H1 (cell line): ENCODE measurements around the gene COL6A3.

Source experiments
- BRCA1 ChIP-seq: IDR thresholded peaks from 2 replicates; pipeline ENCODE4 v1.6.1; 2012; ENCODE audit warnings: low read depth, low read length, improper control_type of control experiment
- CBX5 ChIP-seq: fragments of 300-800, 300-1000 bp; sonication (generic); IDR thresholded peaks from 2 replicates; pipeline ENCODE4 v1.7.1; 2016; ENCODE audit warnings: antibody characterized with exemption, low read length, low read depth
- CTCF ChIP-seq, 3 experiments: IDR thresholded peaks; 1 replicate in 2 of 3; 2 replicates in 1 of 3; pipeline versions ENCODE4 v1.5.1 to v1.6.1; 2011; ENCODE audit warnings: low read length in 3 of 3, mild to moderate bottlenecking in 3 of 3, inconsistent platforms in 2 of 3, low read depth in 1 of 3, moderate library complexity in 1 of 3; ENCODE audit not compliant: insufficient read depth in 1 of 3; ENCODE audit errors: control extremely low read depth in 1 of 3
- E2F6 ChIP-seq: IDR thresholded peaks from 2 replicates; pipeline ENCODE4 v1.6.1; 2012; ENCODE audit warnings: inconsistent platforms
- EZH2 ChIP-seq: fragments of 200-600 bp; sonication (generic); IDR thresholded peaks from 2 replicates; pipeline ENCODE4 v1.7.1; 2012; ENCODE audit warnings: low read depth, mild to moderate bottlenecking, moderate library complexity, low read length, inconsistent platforms; ENCODE audit not compliant: severe bottlenecking
- KDM1A ChIP-seq: fragments of 200-600, 300-600 bp; sonication (generic); IDR thresholded peaks from 2 replicates; pipeline ENCODE4 v1.7.1; 2016; ENCODE audit warnings: mild to moderate bottlenecking, low read length, borderline replicate concordance
- POLR2A ChIP-seq, 2 experiments: IDR thresholded peaks; 1 replicate in 1 of 2; 2 replicates in 1 of 2; pipeline ENCODE4 v1.6.1; 2011; ENCODE audit warnings: low read depth in 2 of 2, low read length in 2 of 2, mild to moderate bottlenecking in 2 of 2; ENCODE audit errors: control extremely low read depth in 1 of 2
- POLR2AphosphoS5 ChIP-seq: IDR thresholded peaks from 2 replicates; pipeline ENCODE4 v1.6.1; 2011; ENCODE audit warnings: low read depth, low read length
- RNF2 ChIP-seq: fragments of 200-900, 300-1000 bp; sonication (generic); IDR thresholded peaks from 2 replicates; pipeline ENCODE4 v1.7.1; 2016; ENCODE audit warnings: borderline replicate concordance, low read depth, mild to moderate bottlenecking, antibody characterized with exemption, low read length; ENCODE audit not compliant: poor library complexity, severe bottlenecking; ENCODE audit errors: missing control alignments
- RXRA ChIP-seq: IDR thresholded peaks from 2 replicates; pipeline ENCODE4 v1.6.1; 2011; ENCODE audit warnings: low read depth, mild to moderate bottlenecking, low read length, moderate library complexity; ENCODE audit not compliant: insufficient read depth
- YY1 ChIP-seq: IDR thresholded peaks from 2 replicates; pipeline ENCODE4 v1.6.1; 2011; ENCODE audit warnings: low read depth, mild to moderate bottlenecking, low read length
- ZNF274 ChIP-seq: IDR thresholded peaks from 2 replicates; pipeline ENCODE4 v1.7.0; 2012; ENCODE audit warnings: low read length, borderline replicate concordance; ENCODE audit errors: extremely low read depth
- TF ChIP-seq, protein P1 (sequence below): IDR thresholded peaks from 2 replicates; pipeline ENCODE4 v1.6.1; 2012; ENCODE audit warnings: inconsistent platforms
- TF ChIP-seq, protein P2 (sequence below): fragments of 300-600 bp; sonication (generic); IDR thresholded peaks from 2 replicates; pipeline ENCODE4 v1.7.1; 2012; ENCODE audit warnings: low read length, moderate library complexity, mild to moderate bottlenecking, inconsistent platforms; ENCODE audit not compliant: insufficient replicate concordance

- TF ChIP-seq CTCF (IDR thresholded peaks at IDR 0.05; ENCODE audit: control extremely low read depth in 1 of 3, insufficient read depth in 1 of 3, low read depth in 1 of 3, low read length in 3 of 3) (no peak), KDM1A (no peak), POLR2AphosphoS5 (no peak), POLR2A (IDR thresholded peaks at IDR 0.05; ENCODE audit: control extremely low read depth in 1 of 2, low read depth in 2 of 2, low read length in 2 of 2) (no peak), EZH2 (no peak), E2F6 (no peak), BRCA1 (no peak), YY1 (no peak), ZNF274 (no peak), RNF2 (no peak), CBX5 (no peak), RXRA (no peak)
- TF ChIP-seq, protein P1, sequence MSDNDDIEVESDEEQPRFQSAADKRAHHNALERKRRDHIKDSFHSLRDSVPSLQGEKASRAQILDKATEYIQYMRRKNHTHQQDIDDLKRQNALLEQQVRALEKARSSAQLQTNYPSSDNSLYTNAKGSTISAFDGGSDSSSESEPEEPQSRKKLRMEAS: no peak
- TF ChIP-seq, protein P2, sequence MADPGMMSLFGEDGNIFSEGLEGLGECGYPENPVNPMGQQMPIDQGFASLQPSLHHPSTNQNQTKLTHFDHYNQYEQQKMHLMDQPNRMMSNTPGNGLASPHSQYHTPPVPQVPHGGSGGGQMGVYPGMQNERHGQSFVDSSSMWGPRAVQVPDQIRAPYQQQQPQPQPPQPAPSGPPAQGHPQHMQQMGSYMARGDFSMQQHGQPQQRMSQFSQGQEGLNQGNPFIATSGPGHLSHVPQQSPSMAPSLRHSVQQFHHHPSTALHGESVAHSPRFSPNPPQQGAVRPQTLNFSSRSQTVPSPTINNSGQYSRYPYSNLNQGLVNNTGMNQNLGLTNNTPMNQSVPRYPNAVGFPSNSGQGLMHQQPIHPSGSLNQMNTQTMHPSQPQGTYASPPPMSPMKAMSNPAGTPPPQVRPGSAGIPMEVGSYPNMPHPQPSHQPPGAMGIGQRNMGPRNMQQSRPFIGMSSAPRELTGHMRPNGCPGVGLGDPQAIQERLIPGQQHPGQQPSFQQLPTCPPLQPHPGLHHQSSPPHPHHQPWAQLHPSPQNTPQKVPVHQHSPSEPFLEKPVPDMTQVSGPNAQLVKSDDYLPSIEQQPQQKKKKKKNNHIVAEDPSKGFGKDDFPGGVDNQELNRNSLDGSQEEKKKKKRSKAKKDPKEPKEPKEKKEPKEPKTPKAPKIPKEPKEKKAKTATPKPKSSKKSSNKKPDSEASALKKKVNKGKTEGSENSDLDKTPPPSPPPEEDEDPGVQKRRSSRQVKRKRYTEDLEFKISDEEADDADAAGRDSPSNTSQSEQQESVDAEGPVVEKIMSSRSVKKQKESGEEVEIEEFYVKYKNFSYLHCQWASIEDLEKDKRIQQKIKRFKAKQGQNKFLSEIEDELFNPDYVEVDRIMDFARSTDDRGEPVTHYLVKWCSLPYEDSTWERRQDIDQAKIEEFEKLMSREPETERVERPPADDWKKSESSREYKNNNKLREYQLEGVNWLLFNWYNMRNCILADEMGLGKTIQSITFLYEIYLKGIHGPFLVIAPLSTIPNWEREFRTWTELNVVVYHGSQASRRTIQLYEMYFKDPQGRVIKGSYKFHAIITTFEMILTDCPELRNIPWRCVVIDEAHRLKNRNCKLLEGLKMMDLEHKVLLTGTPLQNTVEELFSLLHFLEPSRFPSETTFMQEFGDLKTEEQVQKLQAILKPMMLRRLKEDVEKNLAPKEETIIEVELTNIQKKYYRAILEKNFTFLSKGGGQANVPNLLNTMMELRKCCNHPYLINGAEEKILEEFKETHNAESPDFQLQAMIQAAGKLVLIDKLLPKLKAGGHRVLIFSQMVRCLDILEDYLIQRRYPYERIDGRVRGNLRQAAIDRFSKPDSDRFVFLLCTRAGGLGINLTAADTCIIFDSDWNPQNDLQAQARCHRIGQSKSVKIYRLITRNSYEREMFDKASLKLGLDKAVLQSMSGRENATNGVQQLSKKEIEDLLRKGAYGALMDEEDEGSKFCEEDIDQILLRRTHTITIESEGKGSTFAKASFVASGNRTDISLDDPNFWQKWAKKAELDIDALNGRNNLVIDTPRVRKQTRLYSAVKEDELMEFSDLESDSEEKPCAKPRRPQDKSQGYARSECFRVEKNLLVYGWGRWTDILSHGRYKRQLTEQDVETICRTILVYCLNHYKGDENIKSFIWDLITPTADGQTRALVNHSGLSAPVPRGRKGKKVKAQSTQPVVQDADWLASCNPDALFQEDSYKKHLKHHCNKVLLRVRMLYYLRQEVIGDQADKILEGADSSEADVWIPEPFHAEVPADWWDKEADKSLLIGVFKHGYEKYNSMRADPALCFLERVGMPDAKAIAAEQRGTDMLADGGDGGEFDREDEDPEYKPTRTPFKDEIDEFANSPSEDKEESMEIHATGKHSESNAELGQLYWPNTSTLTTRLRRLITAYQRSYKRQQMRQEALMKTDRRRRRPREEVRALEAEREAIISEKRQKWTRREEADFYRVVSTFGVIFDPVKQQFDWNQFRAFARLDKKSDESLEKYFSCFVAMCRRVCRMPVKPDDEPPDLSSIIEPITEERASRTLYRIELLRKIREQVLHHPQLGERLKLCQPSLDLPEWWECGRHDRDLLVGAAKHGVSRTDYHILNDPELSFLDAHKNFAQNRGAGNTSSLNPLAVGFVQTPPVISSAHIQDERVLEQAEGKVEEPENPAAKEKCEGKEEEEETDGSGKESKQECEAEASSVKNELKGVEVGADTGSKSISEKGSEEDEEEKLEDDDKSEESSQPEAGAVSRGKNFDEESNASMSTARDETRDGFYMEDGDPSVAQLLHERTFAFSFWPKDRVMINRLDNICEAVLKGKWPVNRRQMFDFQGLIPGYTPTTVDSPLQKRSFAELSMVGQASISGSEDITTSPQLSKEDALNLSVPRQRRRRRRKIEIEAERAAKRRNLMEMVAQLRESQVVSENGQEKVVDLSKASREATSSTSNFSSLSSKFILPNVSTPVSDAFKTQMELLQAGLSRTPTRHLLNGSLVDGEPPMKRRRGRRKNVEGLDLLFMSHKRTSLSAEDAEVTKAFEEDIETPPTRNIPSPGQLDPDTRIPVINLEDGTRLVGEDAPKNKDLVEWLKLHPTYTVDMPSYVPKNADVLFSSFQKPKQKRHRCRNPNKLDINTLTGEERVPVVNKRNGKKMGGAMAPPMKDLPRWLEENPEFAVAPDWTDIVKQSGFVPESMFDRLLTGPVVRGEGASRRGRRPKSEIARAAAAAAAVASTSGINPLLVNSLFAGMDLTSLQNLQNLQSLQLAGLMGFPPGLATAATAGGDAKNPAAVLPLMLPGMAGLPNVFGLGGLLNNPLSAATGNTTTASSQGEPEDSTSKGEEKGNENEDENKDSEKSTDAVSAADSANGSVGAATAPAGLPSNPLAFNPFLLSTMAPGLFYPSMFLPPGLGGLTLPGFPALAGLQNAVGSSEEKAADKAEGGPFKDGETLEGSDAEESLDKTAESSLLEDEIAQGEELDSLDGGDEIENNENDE: no peak
Measured at GRCh38 chr2:237397072-237397471, 16.9 kb downstream of the COL6A3 start.
